HG02623 (cell line): ENCODE results near the gene ELN.
A peak's percentile ranks its signal among the peaks of the same experiment; 100 is the strongest.

Experiments used
- ATAC-seq: cut with Tn5 transposase; IDR thresholded peaks from one replicate; pipeline ENCODE4 v1.9.1; 2021; ENCODE audit warnings: moderate library complexity; ENCODE audit not compliant: unreplicated experiment

Gene ELN

DNA sequence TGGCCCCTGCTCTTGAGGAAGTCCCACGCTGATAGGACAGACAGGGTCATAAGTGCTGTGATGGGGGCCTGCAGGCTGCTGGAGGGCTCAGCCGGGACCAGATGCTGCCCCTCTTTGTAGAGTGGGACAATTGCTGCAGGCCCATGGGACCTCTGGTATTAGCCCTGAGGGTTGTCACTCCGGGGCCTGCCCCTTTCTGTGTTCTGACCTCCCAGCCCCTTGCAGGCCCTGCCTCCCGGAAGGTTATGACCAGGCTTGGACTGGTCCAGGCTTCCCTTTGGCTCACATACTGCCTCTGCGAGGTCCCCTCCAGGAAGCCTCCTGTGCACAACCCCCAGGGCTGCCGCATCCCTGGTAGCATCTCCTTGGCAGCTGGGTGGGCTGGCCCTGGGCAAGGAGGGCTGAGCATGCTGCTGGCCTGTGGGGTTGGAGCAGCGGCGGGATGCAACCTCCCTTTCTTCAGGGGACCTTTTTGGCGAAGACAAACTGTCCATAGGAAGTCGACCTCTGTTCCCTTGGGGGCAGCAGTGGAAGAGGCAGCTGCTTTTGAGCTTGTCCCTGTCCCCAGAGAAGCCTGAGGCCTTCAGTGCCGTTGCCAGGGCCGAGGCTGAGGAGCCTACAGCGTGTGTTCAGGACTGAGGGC lies 64.5 kb downstream of the ELN start:
- no peak for ATAC-seq

DNA sequence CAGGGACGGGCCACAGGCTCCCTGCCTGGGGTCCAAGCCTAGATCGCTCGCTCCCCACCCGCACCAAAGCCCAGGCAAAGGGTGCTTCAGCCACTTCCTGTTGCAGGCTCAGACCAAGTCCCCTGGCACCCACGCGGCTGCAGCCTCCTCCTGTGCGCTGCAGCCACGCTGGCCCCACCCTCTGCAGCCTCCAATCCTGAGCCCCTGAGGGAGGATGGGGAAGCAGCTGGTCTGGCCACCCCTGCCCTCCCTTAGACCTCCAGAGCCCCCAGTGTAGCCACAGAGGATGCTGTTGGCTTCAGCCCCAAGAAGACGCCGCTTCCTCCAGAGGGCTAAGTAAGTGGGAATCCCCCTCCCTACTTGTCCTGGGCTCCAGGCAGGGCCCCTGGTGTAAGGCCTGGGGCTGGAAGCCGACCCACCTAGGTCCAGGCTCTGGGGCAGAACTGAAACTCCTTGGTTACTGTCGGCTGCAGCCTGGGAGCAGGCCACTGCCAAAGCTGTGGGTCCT lies 65.0 kb downstream of the ELN start:
- peak; percentile 67 for ATAC-seq

- ATAC-seq, result peak; percentile 2
These were observed 65.8 kb downstream of the ELN start for GRCh38 chr7:74093671-74094223.

- ATAC-seq, result peak; percentile 41
These were observed 66.5 kb downstream of the ELN start for GRCh38 chr7:74094224-74095101.

- ATAC-seq, result no peak
These were observed 67.2 kb downstream of the ELN start for GRCh38 chr7:74095135-74095534.

- ATAC-seq, result no peak
These were observed 70.1 kb downstream of the ELN start for GRCh38 chr7:74097937-74098614.

GRCh38 chr7:74099031-74099430 lies 71.1 kb downstream of the ELN start:
- ATAC-seq, result no peak

DNA sequence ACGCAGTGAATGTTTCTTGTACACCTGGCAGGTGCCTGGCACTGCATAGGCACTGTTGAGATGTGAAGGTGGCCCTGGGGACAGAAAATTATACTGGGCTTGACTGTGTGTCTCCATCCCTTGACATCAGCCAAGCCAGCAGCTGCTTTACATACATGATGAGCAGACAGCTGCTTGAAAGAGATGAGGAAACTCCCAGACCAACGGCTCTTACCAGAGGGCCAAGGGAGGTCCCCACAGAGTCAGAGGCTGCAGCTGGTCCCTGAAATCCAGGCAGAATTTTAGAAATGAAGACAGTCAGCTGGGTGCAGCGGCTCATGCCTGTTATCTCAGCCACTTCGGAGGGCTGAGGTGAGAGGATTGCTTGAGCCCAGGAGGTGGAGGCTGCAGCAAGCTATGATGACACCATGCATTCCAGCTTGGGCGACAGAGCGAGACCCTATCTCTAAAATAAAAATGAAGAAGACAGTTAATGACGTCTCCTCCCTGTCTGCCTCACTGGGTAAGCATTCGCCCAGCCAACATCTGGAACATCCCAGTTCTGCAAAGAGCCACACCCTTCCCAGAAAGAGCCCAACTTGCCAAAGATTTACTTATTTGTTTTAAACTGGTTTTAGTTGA lies 73.2 kb downstream of the ELN start:
- peak; percentile 82 for ATAC-seq

DNA sequence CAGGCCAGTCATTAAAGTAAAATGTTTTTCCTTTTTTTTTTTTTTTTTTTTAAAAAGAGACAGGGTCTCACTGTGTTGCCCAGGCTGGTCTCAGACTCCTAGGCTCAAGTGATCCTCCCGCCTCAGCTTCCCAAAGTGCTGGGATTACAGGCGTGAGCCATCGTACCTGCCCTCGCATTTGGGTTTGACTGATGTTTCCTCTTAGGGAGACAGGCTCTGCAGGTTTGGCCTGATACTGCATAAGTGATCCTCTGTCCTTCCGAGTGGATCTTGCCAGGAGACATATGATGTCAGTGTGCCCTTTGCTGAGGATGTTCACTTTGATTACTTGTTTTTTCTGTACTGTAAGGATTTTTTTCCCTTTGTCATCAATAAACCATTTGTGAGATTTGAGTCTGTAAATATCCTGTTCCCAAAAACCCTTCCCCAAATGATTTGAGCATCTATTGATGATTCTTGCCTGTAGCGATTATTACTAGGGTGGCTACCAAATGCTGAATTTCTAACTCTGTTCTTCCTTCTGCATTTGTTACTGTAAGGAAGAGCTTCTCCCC lies 75.3 kb downstream of the ELN start:
- no peak for ATAC-seq

- no peak for ATAC-seq
These were observed 76.7 kb downstream of the ELN start for GRCh38 chr7:74104702-74105101.

- ATAC-seq, result no peak
These were observed 78.0 kb downstream of the ELN start for GRCh38 chr7:74105992-74106391.

- ATAC-seq, result no peak
These were observed 78.9 kb downstream of the ELN start for GRCh38 chr7:74106846-74107245.

DNA sequence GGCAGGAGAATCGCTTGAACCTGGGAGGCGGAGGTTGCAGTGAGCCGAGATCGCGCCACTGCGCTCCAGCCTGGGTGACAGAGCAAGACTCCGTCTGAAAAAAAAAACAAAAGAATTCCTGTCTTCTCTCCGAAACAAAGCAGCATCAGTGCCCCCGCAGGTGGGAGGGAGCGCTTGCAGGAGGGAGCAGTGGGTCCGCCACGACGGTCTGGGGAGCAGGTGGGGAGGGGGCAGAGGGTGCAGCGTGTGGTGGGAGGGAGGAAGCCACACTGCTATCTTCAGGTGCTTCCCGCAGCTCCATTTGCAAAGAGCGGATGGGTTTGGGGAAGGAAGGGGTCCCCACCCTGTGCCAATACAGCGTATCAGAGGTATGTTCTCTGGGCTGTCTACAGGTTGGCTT lies 87.4 kb downstream of the ELN start:
- ATAC-seq, result no peak

DNA sequence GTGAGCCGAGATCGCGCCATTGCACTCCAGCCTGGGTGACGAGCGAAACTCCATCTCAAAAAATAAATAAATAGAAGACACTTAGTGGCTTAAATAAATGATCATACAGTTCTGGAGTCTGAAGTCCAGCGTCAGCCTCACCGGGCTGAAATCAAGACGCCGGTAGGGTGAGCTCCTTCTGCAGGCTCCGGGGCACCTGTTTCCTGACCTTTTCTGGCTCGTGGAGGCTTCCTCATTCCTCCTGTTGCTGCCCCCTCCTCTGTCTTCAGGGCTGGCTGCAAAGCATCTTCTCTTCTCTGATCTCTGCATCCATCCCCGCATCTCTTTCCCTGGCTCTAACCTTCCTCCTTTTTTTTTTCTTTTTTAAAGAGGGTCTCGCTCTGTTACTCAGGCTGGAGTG lies 88.4 kb downstream of the ELN start:
- no peak for ATAC-seq
